A172 (cell line): ENCODE measurements around the gene RIMS4. TPM values are rescaled to one million over a fixed set of nuclear protein-coding genes. Genes with fewer than 3 reads are reported as not detected.

Experiments used
- DNase-seq: peaks from one replicate; pipeline ENCODE4 v3.0.0-alpha.2; 2015; ENCODE audit warnings: low spot score
- total RNA-seq: library from RNA; depleted of rRNA; stranded (reverse); fragments of >200 nt; shearing (Covaris generic); gene quantifications from 2 replicates; pipeline ENCODE4 v1.2.3, GENCODE V29; 2014; rRNA removed

The RIMS4 gene
- total RNA-seq, 1 experiment from 2014 or later = 0.02 TPM

- DNase-seq = no peak
Observed at GRCh38 chr20:44701858-44702256, 108.5 kb downstream of the RIMS4 start.

Other genes starting within 250 kb of the RIMS4 start
- 139 and 149 TPM in 2 replicates for gene PKIG, start 228.0 kb downstream of the RIMS4 start, total RNA-seq
- 5.3 and 8.0 TPM in 2 replicates for gene ADA, start 158.8 kb downstream of the RIMS4 start, total RNA-seq
- gene CCN5, start 95.2 kb downstream of the RIMS4 start, total RNA-seq = not detected in 2 replicates
- gene KCNK15, start 64.7 kb downstream of the RIMS4 start, total RNA-seq = 0.62 TPM in 1 of 2 replicates, not detected in the other
- 101 and 108 TPM in 2 replicates for gene YWHAB, start 75.2 kb upstream of the RIMS4 start, total RNA-seq
- gene PABPC1L, start 99.5 kb upstream of the RIMS4 start, total RNA-seq = 6.0 and 9.1 TPM in 2 replicates
- gene TOMM34, start 149.9 kb upstream of the RIMS4 start, total RNA-seq = 105 and 107 TPM in 2 replicates
- 17.7 and 21.3 TPM in 2 replicates for gene STK4, start 156.0 kb upstream of the RIMS4 start, total RNA-seq